Measurements from ENCODE around the gene CRELD1. TPM values are rescaled to one million over a fixed set of nuclear protein-coding genes. Genes with fewer than 3 reads are reported as not detected.

Gene CRELD1
- total and polyA plus RNA-seq, 4 donors, result 12.6 to 31.1 (median 25.0) TPM

DNA sequence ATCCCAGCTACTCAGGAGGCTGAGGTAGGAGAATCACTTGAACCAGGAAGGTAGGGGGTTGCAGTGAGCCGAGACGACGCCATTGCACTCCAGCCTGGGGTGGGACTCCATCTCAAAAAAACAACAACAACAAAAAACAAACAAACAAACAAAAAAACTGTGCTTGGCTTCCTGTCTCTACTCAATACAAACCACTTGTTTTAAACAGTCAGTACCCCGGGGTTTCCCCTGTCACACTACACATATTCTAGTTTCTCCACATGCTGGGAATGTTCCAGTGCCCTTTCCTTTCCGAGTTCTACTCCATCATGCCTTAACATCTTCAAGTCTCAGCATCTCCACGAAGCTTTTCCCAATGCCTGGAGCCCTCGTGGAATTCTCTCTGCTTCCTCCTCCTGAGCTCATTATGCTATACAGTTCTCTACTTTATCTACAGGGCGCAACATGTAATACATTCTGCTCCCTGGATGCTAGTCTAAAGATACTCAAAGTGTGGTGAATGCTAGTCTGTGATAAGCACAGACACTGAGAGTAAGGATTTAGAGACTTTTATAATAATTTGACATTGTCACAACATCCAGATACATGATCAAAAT, 45.2 kb downstream of the CRELD1 start:
- WGBS, result 95% methylated on average over 8 of the region's 8 CpGs
- no peak overlapping the region for H3K27ac ChIP-seq (ENCODE audit: low read depth in 1 of 2, low read length in 2 of 2)
- peaks cover 0 to 15% (median 10%) of the 10 kb centered on the region in 4 donors for H3K36me3 ChIP-seq (ENCODE audit: control insufficient read depth in 4 of 4, insufficient read depth in 3 of 4, low read depth in 1 of 4, low read length in 3 of 4)
- H3K4me1 ChIP-seq (ENCODE audit: control insufficient read depth in 4 of 4, insufficient read depth in 4 of 4, low read length in 3 of 4), result peaks cover 2 to 19% (median 7%) of the 10 kb centered on the region in 4 donors
- no peaks in the 10 kb centered on the region for H3K27me3 ChIP-seq (ENCODE audit: control insufficient read depth in 4 of 4, insufficient read depth in 4 of 4, low read length in 3 of 4)
- H3K9ac ChIP-seq (ENCODE audit: low read depth in 1 of 2, low read length in 2 of 2), result no peak overlapping the region
- H3K9me3 ChIP-seq (ENCODE audit: control insufficient read depth in 4 of 4, low read length in 3 of 4), result no peaks in the 10 kb centered on the region
- no peak overlapping the region for H3K4me3 ChIP-seq (ENCODE audit: low read depth in 1 of 3, low read length in 3 of 3)
- DNase-seq (ENCODE audit: low spot score), result no peak
- TF ChIP-seq, protein P1, sequence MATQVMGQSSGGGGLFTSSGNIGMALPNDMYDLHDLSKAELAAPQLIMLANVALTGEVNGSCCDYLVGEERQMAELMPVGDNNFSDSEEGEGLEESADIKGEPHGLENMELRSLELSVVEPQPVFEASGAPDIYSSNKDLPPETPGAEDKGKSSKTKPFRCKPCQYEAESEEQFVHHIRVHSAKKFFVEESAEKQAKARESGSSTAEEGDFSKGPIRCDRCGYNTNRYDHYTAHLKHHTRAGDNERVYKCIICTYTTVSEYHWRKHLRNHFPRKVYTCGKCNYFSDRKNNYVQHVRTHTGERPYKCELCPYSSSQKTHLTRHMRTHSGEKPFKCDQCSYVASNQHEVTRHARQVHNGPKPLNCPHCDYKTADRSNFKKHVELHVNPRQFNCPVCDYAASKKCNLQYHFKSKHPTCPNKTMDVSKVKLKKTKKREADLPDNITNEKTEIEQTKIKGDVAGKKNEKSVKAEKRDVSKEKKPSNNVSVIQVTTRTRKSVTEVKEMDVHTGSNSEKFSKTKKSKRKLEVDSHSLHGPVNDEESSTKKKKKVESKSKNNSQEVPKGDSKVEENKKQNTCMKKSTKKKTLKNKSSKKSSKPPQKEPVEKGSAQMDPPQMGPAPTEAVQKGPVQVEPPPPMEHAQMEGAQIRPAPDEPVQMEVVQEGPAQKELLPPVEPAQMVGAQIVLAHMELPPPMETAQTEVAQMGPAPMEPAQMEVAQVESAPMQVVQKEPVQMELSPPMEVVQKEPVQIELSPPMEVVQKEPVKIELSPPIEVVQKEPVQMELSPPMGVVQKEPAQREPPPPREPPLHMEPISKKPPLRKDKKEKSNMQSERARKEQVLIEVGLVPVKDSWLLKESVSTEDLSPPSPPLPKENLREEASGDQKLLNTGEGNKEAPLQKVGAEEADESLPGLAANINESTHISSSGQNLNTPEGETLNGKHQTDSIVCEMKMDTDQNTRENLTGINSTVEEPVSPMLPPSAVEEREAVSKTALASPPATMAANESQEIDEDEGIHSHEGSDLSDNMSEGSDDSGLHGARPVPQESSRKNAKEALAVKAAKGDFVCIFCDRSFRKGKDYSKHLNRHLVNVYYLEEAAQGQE (IDR thresholded peaks at IDR 0.05), result no peak
- TF ChIP-seq EGR1 (IDR thresholded peaks at IDR 0.05; ENCODE audit: low read depth in 2 of 2) (no peak), FOXA1 (IDR thresholded peaks at IDR 0.05) (no peak), YY1 (IDR thresholded peaks at IDR 0.05) (no peak), RXRA (IDR thresholded peaks at IDR 0.05) (no peak), NR2F2 (IDR thresholded peaks at IDR 0.05) (no peak), HNF4A (conservative IDR thresholded peaks at IDR 0.05) (no peak), RAD21 (IDR thresholded peaks at IDR 0.05) (no peak)
- TF ChIP-seq, protein P2, sequence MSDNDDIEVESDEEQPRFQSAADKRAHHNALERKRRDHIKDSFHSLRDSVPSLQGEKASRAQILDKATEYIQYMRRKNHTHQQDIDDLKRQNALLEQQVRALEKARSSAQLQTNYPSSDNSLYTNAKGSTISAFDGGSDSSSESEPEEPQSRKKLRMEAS (IDR thresholded peaks at IDR 0.05), result no peak
- TF ChIP-seq, protein P3, sequence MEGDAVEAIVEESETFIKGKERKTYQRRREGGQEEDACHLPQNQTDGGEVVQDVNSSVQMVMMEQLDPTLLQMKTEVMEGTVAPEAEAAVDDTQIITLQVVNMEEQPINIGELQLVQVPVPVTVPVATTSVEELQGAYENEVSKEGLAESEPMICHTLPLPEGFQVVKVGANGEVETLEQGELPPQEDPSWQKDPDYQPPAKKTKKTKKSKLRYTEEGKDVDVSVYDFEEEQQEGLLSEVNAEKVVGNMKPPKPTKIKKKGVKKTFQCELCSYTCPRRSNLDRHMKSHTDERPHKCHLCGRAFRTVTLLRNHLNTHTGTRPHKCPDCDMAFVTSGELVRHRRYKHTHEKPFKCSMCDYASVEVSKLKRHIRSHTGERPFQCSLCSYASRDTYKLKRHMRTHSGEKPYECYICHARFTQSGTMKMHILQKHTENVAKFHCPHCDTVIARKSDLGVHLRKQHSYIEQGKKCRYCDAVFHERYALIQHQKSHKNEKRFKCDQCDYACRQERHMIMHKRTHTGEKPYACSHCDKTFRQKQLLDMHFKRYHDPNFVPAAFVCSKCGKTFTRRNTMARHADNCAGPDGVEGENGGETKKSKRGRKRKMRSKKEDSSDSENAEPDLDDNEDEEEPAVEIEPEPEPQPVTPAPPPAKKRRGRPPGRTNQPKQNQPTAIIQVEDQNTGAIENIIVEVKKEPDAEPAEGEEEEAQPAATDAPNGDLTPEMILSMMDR (IDR thresholded peaks at IDR 0.05; ENCODE audit: low read depth, low read length, missing input control), result no peak

DNA sequence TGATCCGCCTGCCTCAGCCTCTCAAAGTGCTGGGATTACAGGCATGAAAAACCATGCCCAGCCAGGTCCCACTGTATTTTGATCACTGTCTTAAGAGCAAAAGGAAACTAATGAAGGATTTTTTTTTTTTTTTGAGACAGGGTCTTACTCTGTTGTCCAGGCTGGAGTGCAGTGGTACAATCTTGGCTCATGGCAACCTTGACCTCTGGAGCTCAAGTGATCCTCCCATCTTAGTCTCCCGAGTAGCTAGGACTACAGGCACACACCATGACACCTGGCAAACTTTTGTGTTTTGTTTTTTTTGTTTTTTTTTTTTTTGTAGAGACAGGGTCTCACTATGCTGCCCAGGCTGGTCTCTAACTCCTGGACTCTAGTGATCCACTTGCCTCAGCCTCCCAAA, 46.6 kb downstream of the CRELD1 start:
- TF ChIP-seq HNF4G (IDR thresholded peaks at IDR 0.05) (no peak), JUND (IDR thresholded peaks at IDR 0.05) (no peak), NR2F2 (IDR thresholded peaks at IDR 0.05) (no peak), RAD21 (IDR thresholded peaks at IDR 0.05) (no peak), FOXA2 (IDR thresholded peaks at IDR 0.05) (no peak), YY1 (IDR thresholded peaks at IDR 0.05) (no peak), FOXA1 (IDR thresholded peaks at IDR 0.05) (no peak)
- peaks cover 0 to 10% (median 4%) of the 10 kb centered on the region in 4 donors for H3K36me3 ChIP-seq (ENCODE audit: control insufficient read depth in 4 of 4, insufficient read depth in 3 of 4, low read depth in 1 of 4, low read length in 3 of 4)
- no peak for DNase-seq (ENCODE audit: low spot score)
- H3K4me3 ChIP-seq (ENCODE audit: low read depth in 1 of 3, low read length in 3 of 3), result no peak overlapping the region
- 97% methylated on average over 2 of the region's 2 CpGs for WGBS
- no peak overlapping the region for H3K9ac ChIP-seq (ENCODE audit: low read depth in 1 of 2, low read length in 2 of 2)
- H3K27ac ChIP-seq (ENCODE audit: low read depth in 1 of 2, low read length in 2 of 2), result no peak overlapping the region
- H3K9me3 ChIP-seq (ENCODE audit: control insufficient read depth in 4 of 4, low read length in 3 of 4), result no peaks in the 10 kb centered on the region
- no peaks in the 10 kb centered on the region for H3K27me3 ChIP-seq (ENCODE audit: control insufficient read depth in 4 of 4, insufficient read depth in 4 of 4, low read length in 3 of 4)
- H3K4me1 ChIP-seq (ENCODE audit: control insufficient read depth in 4 of 4, insufficient read depth in 4 of 4, low read length in 3 of 4), result peaks cover 2 to 22% (median 11%) of the 10 kb centered on the region in 4 donors

Measured in liver (tissue), 9 donors.